Measurements from ENCODE around the gene YWHAG. TPM values are rescaled to one million over a fixed set of nuclear protein-coding genes. Genes with fewer than 3 reads are reported as not detected.

YWHAG gene
- total and polyA plus RNA-seq, 2 of the 13 experiments (the other 11 are each of a cell fraction or from before 2014, with no cell fraction given), result 36.9 to 67.5 TPM

DNA sequence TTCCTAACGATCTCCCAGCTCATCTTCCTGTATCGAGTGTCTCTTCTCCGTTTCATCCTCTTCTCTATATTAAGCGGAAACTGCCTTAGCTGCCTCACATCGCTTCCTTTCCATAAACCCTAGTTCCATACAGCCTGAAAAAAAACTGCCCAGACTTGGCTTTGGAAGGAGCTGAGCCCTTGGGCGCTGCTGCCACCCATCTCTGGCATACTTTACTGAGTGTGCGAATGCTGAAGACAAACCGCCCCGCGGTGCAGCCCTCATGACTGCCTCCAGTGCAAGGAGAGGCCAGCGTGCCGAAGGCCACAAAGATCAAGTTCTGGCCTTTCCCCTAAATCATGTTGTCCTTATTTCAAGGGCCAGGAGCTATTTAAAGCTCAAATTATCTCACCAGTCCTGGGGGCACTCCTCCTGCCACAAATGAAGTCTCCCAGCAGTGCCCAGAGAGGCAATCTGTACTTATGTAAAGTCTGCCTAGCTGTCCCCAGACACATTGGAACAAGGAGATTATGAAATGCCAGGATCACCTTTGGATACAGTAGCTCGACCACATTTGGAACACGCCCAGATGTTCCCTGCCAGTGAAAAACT is 25.2 kb downstream of the YWHAG start:
- Histone ChIP-seq H3K4me1 (ENCODE audit: insufficient read depth, low read length) (peaks cover 27% of the 10 kb centered on the region), H3K4me2 (ENCODE audit: low read depth, low read length) (no peak overlapping the region), H2AFZ (ENCODE audit: low read length) (no peak overlapping the region), H3K36me3 (replicated peaks in 1 of 2; ENCODE audit: control insufficient read depth in 1 of 2, insufficient read depth in 2 of 2, low read length in 2 of 2) (peaks cover 20 to 53% of the 10 kb centered on the region in 2 experiments), H3K4me3 (replicated peaks in 1 of 3; ENCODE audit: insufficient read depth in 1 of 3, low read depth in 2 of 3, low read length in 3 of 3) (no peak overlapping the region), H3K27me3 (ENCODE audit: control insufficient read depth in 1 of 2, insufficient read depth in 2 of 2, low read length in 2 of 2) (no peaks in the 10 kb centered on the region), H3K27ac (ENCODE audit: extremely low read length, insufficient read depth, low read length) (no peak overlapping the region), H3K9me3 (ENCODE audit: low read length) (no peaks in the 10 kb centered on the region), H3K79me2 (ENCODE audit: insufficient read depth, low read length) (peaks cover 84% of the 10 kb centered on the region), H4K20me1 (ENCODE audit: insufficient read depth, low read length) (peaks cover 63% of the 10 kb centered on the region), H3K9ac (ENCODE audit: insufficient read depth, low read depth, low read length) (no peak overlapping the region)
- ChIA-PET CTCF (ENCODE audit: low intra/inter-chr PET ratio, low total read pairs) (no interaction called here), POLR2A (interaction anchor here (1.0 kb wide), 1 partner anchor 33 kb away, joined by 3 read pairs; no protein-coding TSS in a partner anchor)
- WGBS (ENCODE audit: low lambda C conversion rate), result 91% methylated on average over 14 of the region's 14 CpGs
- TF ChIP-seq ZFP90 (CRISPR knock-in tag; IDR thresholded peaks at IDR 0.05; ENCODE audit: borderline replicate concordance) (no peak), NR2F2 (IDR thresholded peaks at IDR 0.05; ENCODE audit: borderline replicate concordance, low read depth) (no peak), ZNF891 (CRISPR knock-in tag; IDR thresholded peaks at IDR 0.05) (no peak), ZNF574 (CRISPR knock-in tag; IDR thresholded peaks at IDR 0.05) (no peak)
- in situ Hi-C loops (cut with HindIII; ENCODE audit: extremely low pct_ligation_motif_present, low pct_unique_long_range_greater_than_20kb) (no loop called here), intact Hi-C loops (cut with micrococcal nuclease; ENCODE audit: unreplicated experiment) (no loop called here)
- FAIRE-seq, result no peak
- peak; percentile 34; the same call in 2 of the 3 replicates for ATAC-seq
- BruUV-seq (replicated peaks), result no TSS peak
- DNase-seq (ENCODE audit: low spot score), result no peak

DNA sequence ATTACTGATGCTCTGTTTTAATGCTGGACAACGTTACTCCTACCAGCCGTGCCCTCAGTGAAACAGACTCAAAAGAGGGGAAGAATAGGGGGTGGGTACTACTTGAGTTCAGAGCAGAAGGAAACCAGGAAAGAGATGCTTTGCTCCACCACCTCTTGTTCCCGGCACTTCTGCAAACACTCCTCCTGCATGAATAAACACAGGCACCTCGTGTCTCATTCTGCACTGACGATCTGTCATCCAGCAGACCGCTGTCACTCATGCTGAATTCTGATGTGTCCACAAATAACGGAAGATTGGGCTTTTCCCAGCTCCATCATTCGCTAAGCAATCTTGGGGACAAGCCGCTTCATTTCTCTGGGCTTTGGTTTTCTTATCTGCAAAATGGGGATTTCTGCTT is 26.7 kb downstream of the YWHAG start:
- Histone ChIP-seq H3K79me2 (ENCODE audit: insufficient read depth, low read length) (peaks cover 73% of the 10 kb centered on the region), H3K27me3 (ENCODE audit: control insufficient read depth in 1 of 2, insufficient read depth in 2 of 2, low read length in 2 of 2) (no peaks in the 10 kb centered on the region), H4K20me1 (ENCODE audit: insufficient read depth, low read length) (peaks cover 55% of the 10 kb centered on the region), H3K27ac (ENCODE audit: extremely low read length, insufficient read depth, low read length) (no peak overlapping the region), H3K4me3 (replicated peaks in 1 of 3; ENCODE audit: insufficient read depth in 1 of 3, low read depth in 2 of 3, low read length in 3 of 3) (no peak overlapping the region), H2AFZ (ENCODE audit: low read length) (no peak overlapping the region), H3K9me3 (ENCODE audit: low read length) (no peaks in the 10 kb centered on the region), H3K36me3 (replicated peaks in 1 of 2; ENCODE audit: control insufficient read depth in 1 of 2, insufficient read depth in 2 of 2, low read length in 2 of 2) (peaks cover 20 to 60% of the 10 kb centered on the region in 2 experiments), H3K4me1 (ENCODE audit: insufficient read depth, low read length) (peaks cover 27% of the 10 kb centered on the region), H3K4me2 (ENCODE audit: low read depth, low read length) (no peak overlapping the region), H3K9ac (ENCODE audit: insufficient read depth, low read depth, low read length) (no peak overlapping the region)
- ATAC-seq, result no peak
- WGBS (ENCODE audit: low lambda C conversion rate), result 81% methylated on average over 9 of the region's 9 CpGs
- ChIA-PET CTCF (ENCODE audit: low intra/inter-chr PET ratio, low total read pairs) (no interaction called here), POLR2A (no interaction called here)
- FAIRE-seq, result no peak
- no TSS peak for BruUV-seq (replicated peaks)
- intact Hi-C loops (cut with micrococcal nuclease; ENCODE audit: unreplicated experiment) (no loop called here), in situ Hi-C loops (cut with HindIII; ENCODE audit: extremely low pct_ligation_motif_present, low pct_unique_long_range_greater_than_20kb) (no loop called here)
- DNase-seq (ENCODE audit: low spot score), result no peak
- TF ChIP-seq ZNF512B (CRISPR knock-in tag; IDR thresholded peaks at IDR 0.05; ENCODE audit: borderline replicate concordance) (no peak), KAT7 (CRISPR knock-in tag; IDR thresholded peaks at IDR 0.05; ENCODE audit: borderline replicate concordance) (no peak), MEIS1 (CRISPR knock-in tag; IDR thresholded peaks at IDR 0.05; ENCODE audit: borderline replicate concordance) (no peak), ZBTB33 (CRISPR knock-in tag; IDR thresholded peaks at IDR 0.05) (0 out of 2 replicates have a peak, but pooled peaks have one; percentile 44), ZNF629 (CRISPR knock-in tag; conservative IDR thresholded peaks at IDR 0.05) (peak; percentile 31; the same call in 1 of the 2 replicates)
